HG02852 (cell line): ENCODE data around the gene TPSG1.

Experiments
- ATAC-seq: cut with Tn5 transposase; IDR thresholded peaks from one replicate; pipeline ENCODE4 v1.9.1; 2021; ENCODE audit warnings: mild to moderate bottlenecking, moderate library complexity; ENCODE audit not compliant: unreplicated experiment

The TPSG1 gene

GRCh38 chr16:1217526-1217925, 7.5 kb downstream of the TPSG1 start:
- ATAC-seq = no peak

GRCh38 chr16:1216681-1217400, 8.2 kb downstream of the TPSG1 start:
- ATAC-seq = no peak

GRCh38 chr16:1216296-1216619, 8.8 kb downstream of the TPSG1 start:
- ATAC-seq = no peak

DNA sequence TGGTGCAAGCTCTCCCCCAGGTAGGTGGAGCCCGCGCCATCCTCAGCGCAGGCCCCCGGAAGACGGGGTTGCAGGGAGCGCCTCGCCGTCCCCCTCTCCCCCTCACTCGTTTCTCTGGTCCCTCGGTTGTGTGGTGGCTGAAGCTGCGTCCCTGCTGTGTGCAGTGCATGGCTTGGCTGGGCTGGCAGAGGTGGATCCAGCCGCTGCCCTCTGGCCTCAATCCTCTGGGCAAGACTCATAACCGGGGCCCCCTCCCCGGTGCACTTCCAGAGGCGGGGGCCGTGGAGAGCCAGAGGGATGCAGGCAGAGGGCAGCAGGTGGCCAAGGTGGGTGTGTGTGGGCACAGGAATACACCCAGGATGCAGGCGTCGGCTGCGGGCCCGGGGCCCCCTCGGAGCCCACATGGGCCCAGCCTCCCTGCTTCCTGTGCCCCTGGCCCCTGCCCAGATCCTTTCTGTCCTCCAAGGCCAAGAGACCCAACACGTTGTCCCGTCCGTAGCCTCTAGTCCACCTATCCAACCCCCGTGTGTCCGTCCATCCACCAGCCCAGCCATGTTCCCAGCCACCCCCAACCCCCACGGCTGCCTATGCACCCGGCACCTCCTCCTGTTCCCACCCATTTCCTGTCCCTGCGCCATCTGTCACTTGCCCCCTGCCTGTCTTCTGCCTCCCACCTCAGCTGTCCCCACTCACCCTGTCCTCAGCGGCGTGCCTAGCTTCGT, 9.3 kb downstream of the TPSG1 start:
- no peak for ATAC-seq

GRCh38 chr16:1214719-1215118, 10.3 kb downstream of the TPSG1 start:
- no peak for ATAC-seq

DNA sequence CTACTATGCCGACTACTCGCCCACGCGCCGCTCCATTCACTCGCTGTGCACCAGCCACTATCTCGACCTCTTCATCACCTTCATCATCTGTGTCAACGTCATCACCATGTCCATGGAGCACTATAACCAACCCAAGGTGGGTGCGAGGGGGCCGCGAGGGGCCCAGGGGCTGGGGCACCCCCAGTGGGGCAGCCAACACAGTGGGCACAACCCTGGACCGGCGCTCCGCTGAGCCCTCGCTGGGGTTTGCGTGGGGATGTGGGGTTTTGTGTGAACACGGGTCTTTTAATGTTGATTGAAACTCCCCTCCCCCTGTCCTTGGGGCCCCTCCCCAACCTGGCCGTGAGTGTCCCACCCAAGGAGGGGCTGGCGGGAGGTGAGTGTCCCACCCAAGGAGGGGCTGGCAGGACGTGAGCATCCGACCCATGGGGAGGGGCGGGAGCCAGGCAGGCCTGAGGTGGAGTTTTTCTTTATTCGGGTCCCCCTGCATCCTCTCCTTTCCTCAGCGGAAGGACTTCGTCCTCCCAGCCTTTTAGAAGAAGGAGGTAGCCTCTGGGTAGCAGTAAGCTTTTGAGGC, 11.2 kb downstream of the TPSG1 start:
- ATAC-seq = no peak

GRCh38 chr16:1213231-1213630, 11.8 kb downstream of the TPSG1 start:
- no peak for ATAC-seq

DNA sequence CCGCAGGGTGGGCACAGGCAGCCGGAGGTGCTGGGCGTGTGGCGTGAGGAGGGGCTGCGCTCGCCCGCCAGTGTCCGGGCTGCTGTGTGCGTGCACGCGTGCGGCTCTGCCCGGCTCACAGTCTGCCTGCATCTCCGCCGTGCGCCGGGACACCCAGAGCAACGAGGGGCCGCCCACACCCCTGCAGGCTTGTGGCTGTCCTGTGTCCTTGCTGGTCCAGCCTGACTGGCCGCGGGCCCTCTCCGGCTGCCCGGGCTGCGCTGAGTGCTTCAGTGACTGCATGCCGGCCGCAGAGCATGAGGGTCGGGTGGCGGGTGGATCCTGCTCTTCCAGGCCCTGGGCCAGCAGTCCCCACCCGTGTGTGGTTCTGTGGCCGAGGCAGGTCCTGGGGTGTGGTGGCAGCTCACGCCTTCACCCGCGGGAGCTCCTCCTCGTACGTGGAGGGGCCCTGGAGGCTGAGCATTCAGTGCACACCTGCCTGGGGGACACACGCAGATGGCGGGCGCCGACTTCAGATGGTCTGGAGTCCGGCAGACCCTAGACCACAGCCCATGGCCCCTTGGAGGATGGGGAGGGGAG, 12.4 kb downstream of the TPSG1 start:
- ATAC-seq = no peak

DNA sequence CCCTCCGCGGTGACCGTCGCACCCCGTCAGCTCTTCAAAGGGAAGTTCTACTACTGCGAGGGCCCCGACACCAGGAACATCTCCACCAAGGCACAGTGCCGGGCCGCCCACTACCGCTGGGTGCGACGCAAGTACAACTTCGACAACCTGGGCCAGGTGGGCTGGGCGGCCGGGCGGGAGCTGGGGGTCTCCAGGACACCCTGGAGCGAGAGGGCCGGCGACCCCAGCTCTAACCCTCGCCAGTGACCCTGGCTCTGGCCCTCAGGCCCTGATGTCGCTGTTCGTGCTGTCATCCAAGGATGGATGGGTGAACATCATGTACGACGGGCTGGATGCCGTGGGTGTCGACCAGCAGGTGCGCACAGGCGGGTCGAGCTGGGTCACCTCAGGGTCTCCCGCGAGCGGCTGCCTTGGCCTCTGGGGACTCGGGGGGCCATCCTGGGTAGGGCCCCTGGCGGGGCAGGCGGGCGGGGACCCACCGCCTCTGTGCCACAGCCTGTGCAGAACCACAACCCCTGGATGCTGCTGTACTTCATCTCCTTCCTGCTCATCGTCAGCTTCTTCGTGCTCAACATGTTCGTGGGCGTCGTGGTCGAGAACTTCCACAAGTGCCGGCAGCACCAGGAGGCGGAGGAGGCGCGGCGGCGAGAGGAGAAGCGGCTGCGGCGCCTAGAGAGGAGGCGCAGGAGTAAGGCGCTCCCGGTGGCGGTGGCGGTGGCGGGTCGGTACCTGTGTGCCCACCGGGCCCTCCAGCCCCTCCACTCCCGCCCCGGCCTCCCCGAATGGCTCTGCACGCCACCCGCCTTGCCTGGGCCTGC, 13.4 kb downstream of the TPSG1 start:
- ATAC-seq = no peak

- no peak for ATAC-seq
Observed at GRCh38 chr16:1210461-1210860, 14.6 kb downstream of the TPSG1 start.

DNA sequence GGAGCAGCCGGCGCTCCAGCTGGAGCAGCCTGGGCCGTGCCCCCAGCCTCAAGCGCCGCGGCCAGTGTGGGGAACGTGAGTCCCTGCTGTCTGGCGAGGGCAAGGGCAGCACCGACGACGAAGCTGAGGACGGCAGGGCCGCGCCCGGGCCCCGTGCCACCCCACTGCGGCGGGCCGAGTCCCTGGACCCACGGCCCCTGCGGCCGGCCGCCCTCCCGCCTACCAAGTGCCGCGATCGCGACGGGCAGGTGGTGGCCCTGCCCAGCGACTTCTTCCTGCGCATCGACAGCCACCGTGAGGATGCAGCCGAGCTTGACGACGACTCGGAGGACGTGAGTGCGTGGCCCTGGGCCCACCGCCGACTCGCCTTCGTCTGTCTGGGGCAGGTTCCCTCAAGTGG, 16.0 kb downstream of the TPSG1 start:
- ATAC-seq = no peak

DNA sequence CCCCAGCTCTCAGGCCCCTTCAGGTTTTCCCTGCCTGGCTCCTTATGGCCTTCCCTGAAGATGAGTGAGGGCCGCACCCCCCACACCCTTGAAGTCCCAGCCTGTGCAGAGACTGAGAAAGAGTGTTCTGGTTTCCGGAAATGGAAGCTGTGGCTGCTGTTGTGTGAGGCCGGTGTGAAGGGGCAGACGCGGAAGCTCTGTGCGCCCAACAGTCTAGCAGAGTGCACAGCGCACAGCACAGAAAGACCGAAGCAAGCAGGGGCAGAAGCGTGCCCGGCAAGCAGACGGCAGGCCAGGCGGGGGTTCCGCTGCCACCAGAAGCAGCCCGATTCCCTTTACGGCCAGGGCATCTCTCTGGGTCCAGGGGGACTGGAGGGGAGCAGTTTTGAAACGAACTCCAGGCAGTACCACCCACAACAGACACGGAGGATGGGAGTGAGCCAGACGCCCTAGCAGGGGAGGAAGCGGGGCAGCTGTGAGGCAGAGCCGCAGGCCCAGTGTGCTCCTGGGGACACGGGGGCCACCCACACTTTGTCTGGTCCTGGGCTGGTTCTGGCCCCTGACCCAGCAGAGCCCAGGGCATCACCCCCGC, 16.7 kb downstream of the TPSG1 start:
- ATAC-seq = no peak

DNA sequence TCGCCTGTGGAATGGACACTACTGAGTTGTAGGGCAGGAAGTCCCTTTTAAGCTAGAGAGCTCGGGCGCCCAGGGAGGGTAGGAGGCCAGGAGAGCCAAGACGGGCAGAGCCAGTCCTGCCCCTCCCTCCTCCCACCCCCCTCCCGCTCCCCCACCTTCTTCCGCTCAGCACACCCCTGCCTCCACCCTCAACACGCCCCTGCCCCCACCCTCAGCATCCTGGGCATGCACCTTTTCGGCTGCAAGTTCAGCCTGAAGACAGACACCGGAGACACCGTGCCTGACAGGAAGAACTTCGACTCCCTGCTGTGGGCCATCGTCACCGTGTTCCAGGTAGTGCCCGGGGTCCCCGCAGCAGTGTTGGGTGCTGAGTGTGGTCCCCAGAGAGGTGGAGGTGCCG, 18.3 kb downstream of the TPSG1 start:
- ATAC-seq = no peak

DNA sequence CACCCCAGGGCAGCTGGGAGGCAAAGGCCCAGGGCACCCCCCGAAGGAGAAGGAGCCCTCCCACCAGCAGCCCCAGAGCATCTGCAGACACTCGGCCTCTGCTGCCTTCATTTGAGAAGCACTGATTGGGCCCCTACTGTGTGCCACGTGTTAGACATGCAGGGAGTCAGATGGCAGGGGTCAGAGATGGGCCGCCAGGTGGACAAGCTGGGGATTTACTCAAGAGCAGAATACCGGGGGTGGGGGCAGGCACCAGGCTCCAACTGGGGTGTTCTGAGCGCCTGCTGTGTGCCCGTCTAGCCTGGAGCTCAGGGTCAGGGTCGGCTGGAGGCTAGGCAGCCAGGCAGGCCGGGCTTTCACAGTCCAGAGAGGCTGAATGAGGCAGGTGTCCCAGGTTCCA, 18.7 kb downstream of the TPSG1 start:
- no peak for ATAC-seq

GRCh38 chr16:1204933-1205332, 20.1 kb downstream of the TPSG1 start:
- no peak for ATAC-seq

DNA sequence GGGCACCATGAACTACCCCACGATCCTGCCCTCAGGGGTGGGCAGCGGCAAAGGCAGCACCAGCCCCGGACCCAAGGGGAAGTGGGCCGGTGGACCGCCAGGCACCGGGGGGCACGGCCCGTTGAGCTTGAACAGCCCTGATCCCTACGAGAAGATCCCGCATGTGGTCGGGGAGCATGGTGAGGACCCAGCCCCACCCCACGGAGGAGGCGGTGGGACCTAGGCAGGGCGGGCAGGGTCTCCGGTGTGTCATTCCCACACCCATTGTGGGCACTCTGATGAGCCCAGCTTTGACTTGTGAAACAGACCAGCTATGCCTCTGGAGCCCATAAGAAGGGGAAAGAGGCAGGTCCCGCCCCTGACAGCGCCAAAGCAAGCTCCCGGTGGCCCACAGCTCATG, 22.8 kb downstream of the TPSG1 start:
- no peak for ATAC-seq

DNA sequence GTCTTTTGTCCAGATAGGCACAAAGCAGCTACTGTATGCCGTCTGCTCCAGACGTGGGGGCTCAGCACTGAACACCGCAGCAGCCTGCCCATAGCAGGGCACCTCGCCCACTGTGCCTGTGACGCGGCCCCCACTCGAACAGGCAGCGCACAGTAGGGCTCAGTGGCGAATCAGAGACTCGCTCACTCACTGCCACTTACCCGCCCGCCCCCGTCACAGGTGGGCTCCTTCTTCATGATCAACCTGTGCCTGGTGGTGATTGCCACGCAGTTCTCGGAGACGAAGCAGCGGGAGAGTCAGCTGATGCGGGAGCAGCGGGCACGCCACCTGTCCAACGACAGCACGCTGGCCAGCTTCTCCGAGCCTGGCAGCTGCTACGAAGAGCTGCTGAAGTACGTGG, 23.6 kb downstream of the TPSG1 start:
- ATAC-seq = no peak

DNA sequence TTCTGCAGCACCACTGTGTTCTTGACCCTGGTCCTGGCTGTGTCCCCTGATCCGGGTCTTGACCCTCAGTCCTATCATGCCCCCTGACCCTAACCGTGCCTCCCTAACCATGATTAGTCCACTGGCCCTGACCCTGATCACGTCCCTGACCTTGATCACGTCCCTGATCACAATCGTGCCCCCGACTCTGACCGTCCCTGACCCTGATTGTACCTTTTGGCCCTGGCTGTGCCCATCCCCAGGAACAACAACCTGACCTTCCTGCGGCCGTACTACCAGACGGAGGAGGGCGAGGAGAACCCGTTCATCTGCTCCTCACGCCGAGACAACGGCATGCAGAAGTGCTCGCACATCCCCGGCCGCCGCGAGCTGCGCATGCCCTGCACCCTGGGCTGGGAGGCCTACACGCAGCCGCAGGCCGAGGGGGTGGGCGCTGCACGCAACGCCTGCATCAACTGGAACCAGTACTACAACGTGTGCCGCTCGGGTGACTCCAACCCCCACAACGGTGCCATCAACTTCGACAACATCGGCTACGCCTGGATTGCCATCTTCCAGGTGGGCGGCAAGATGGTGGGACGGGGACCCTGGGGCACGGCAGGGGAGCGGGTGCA, 24.9 kb downstream of the TPSG1 start:
- ATAC-seq = no peak

- no peak for ATAC-seq
Observed at GRCh38 chr16:1199347-1200013, 25.6 kb downstream of the TPSG1 start.
